ENCODE results near the gene COL9A2. TPM values are rescaled to one million over a fixed set of nuclear protein-coding genes. Genes with fewer than 3 reads are reported as not detected.

The COL9A2 gene
- total RNA-seq = 1 to 10 TPM in 1 of 4 donors, under 1 TPM in 1, not detected in 2; 0.07 to 8.9 TPM

- H3K4me1 ChIP-seq = peaks cover 4 to 8% of the 10 kb centered on the region in 2 donors
- intact Hi-C loops (cut with DNase I; ENCODE audit: low total_unique reads) = loop anchor here (5.0 kb wide), 1 partner anchor 91 kb away; no protein-coding TSS in a partner anchor
- in situ Hi-C loops (cut with MboI; ENCODE audit: low sequenced_read_pairs in 4 of 4) = no loop called here
Observed at GRCh38 chr1:40316595-40317393, at the start of gene COL9A2. TSS of gene COL9A2 (minus strand) at chr1:40317286. CDS start at chr1:40317197, 89 bp downstream.

GRCh38 chr1:40363721-40364120, 46.6 kb upstream of the COL9A2 start:
- Histone ChIP-seq H3K9me3 (no peaks in the 10 kb centered on the region), H3K4me3 (no peak overlapping the region), H3K27ac (no peak overlapping the region), H3K27me3 (peaks cover 0 to 5% (median 0%) of the 10 kb centered on the region in 3 donors), H3K4me1 (no peaks in the 10 kb centered on the region), H3K36me3 (no peaks in the 10 kb centered on the region)
- intact Hi-C loops (cut with DNase I; ENCODE audit: low total_unique reads) = no loop called here
- TF ChIP-seq POLR2A (IDR thresholded peaks at IDR 0.05) = no peak
- TF ChIP-seq, protein P1, sequence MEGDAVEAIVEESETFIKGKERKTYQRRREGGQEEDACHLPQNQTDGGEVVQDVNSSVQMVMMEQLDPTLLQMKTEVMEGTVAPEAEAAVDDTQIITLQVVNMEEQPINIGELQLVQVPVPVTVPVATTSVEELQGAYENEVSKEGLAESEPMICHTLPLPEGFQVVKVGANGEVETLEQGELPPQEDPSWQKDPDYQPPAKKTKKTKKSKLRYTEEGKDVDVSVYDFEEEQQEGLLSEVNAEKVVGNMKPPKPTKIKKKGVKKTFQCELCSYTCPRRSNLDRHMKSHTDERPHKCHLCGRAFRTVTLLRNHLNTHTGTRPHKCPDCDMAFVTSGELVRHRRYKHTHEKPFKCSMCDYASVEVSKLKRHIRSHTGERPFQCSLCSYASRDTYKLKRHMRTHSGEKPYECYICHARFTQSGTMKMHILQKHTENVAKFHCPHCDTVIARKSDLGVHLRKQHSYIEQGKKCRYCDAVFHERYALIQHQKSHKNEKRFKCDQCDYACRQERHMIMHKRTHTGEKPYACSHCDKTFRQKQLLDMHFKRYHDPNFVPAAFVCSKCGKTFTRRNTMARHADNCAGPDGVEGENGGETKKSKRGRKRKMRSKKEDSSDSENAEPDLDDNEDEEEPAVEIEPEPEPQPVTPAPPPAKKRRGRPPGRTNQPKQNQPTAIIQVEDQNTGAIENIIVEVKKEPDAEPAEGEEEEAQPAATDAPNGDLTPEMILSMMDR (IDR thresholded peaks at IDR 0.05 in 4 of 5, conservative IDR thresholded peaks at IDR 0.05 in 1 of 5) = no peak
- ATAC-seq (no peak), DNase-seq (no peak)
- in situ Hi-C loops (cut with MboI; ENCODE audit: low sequenced_read_pairs in 4 of 4) = no loop called here

More at GRCh38 chr1:40316595-40317393, at the start of gene COL9A2:
- ATAC-seq (no peak), DNase-seq (no peak)
- Histone ChIP-seq H3K36me3 (no peaks in the 10 kb centered on the region), H3K9me3 (no peaks in the 10 kb centered on the region), H3K27me3 (peaks cover 33 to 47% (median 41%) of the 10 kb centered on the region in 3 donors), H3K4me3 (peak within 1 kb of the TSS; percentile 39 to 60 (median 46)), H3K27ac (no peak within 1 kb of the TSS)
- TF ChIP-seq, protein P1 (IDR thresholded peaks at IDR 0.05 in 4 of 5, conservative IDR thresholded peaks at IDR 0.05 in 1 of 5) = no peak
- no peak for TF ChIP-seq POLR2A (IDR thresholded peaks at IDR 0.05)

- DNase-seq (no peak), ATAC-seq (no peak)
- peaks cover 0 to 2% (median 0%) of the 10 kb centered on the region in 3 donors for H3K9me3 ChIP-seq
- peaks cover 0 to 6% (median 0%) of the 10 kb centered on the region in 3 donors for H3K27me3 ChIP-seq
- in situ Hi-C loops (cut with MboI; ENCODE audit: low sequenced_read_pairs in 4 of 4) (no loop called here), intact Hi-C loops (cut with DNase I; ENCODE audit: low total_unique reads) (no loop called here)
- no peak for TF ChIP-seq POLR2A (IDR thresholded peaks at IDR 0.05)
- TF ChIP-seq, protein P1 (IDR thresholded peaks at IDR 0.05 in 4 of 5, conservative IDR thresholded peaks at IDR 0.05 in 1 of 5) = no peak
- no peaks in the 10 kb centered on the region for H3K4me1 ChIP-seq
- no peak overlapping the region for H3K4me3 ChIP-seq
- H3K36me3 ChIP-seq = no peaks in the 10 kb centered on the region
- no peak overlapping the region for H3K27ac ChIP-seq
Observed at GRCh38 chr1:40362699-40363098, 45.6 kb upstream of the COL9A2 start.

DNA sequence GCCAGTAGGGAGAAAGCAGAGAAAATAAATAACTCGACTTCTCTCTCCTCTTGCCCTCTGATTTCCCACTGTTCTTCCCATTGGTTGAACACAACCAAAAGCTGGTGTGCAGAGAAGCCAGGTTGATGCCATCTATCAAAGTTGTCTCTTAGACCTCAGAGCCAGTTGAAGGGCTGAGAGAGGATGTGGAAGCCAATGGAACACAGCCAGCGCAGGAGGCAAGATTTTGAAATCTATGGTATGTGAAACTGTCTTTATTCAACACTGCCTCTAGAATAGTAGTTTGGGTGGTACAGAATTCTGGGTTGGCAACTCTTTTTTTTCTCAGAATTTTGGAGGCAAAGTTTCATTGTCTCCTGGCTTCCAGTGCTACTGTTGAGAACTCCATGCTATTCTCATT, 45.1 kb upstream of the COL9A2 start:
- Histone ChIP-seq H3K36me3 (no peaks in the 10 kb centered on the region), H3K4me1 (no peaks in the 10 kb centered on the region), H3K27me3 (peaks cover 0 to 9% (median 0%) of the 10 kb centered on the region in 3 donors), H3K9me3 (peaks cover 0 to 4% (median 0%) of the 10 kb centered on the region in 3 donors), H3K4me3 (no peak overlapping the region), H3K27ac (no peak overlapping the region)
- DNase-seq (no peak), ATAC-seq (no peak)
- intact Hi-C loops (cut with DNase I; ENCODE audit: low total_unique reads) (no loop called here), in situ Hi-C loops (cut with MboI; ENCODE audit: low sequenced_read_pairs in 4 of 4) (no loop called here)
- TF ChIP-seq POLR2A (IDR thresholded peaks at IDR 0.05) = no peak
- TF ChIP-seq, protein P1 (IDR thresholded peaks at IDR 0.05 in 4 of 5, conservative IDR thresholded peaks at IDR 0.05 in 1 of 5) = no peak
